Osteoblast (primary cell): Measurements from ENCODE around the gene ASTN2. TPM values are rescaled to one million over a fixed set of nuclear protein-coding genes. Genes with fewer than 3 reads are reported as not detected.

ENCODE experiments used
- DNase-seq: peaks from one replicate; pipeline ENCODE4 v3.0.0; 2011; ENCODE audit warnings: low spot score, mixed read lengths; ENCODE audit not compliant: insufficient read length; ENCODE audit errors: missing footprints
- H2AFZ ChIP-seq: 2 replicates; pipeline ENCODE4 v1.6.0; 2011; ENCODE audit warnings: mild to moderate bottlenecking, low read length
- H3K27ac ChIP-seq: 2 replicates; pipeline ENCODE4 v1.5.1; 2011; ENCODE audit warnings: mild to moderate bottlenecking, low read depth, low read length, moderate library complexity
- H3K27me3 ChIP-seq: 2 replicates; pipeline ENCODE4 v1.6.0; 2012; ENCODE audit warnings: mild to moderate bottlenecking, control low read depth, inconsistent platforms, low read length, moderate library complexity; ENCODE audit not compliant: insufficient read depth
- H3K36me3 ChIP-seq: 2 replicates; pipeline ENCODE4 v1.5.1; 2011; ENCODE audit warnings: mild to moderate bottlenecking, low read length, control low read depth, moderate library complexity; ENCODE audit not compliant: insufficient read depth
- H3K4me1 ChIP-seq: 2 replicates; pipeline ENCODE4 v1.5.1; 2011; ENCODE audit warnings: mild to moderate bottlenecking, low read length, control low read depth, moderate library complexity; ENCODE audit not compliant: insufficient read depth
- H3K4me2 ChIP-seq: 2 replicates; pipeline ENCODE4 v1.6.0; 2011; ENCODE audit warnings: mild to moderate bottlenecking, low read length; ENCODE audit not compliant: insufficient read depth
- H3K4me3 ChIP-seq: fragments of 200-600 bp; sonication (generic); 3 replicates; pipeline ENCODE4 v1.5.1; 2012; ENCODE audit warnings: mild to moderate bottlenecking, low read length, inconsistent platforms; ENCODE audit not compliant: insufficient read depth
- H3K79me2 ChIP-seq: 2 replicates; pipeline ENCODE4 v1.6.0; 2012; ENCODE audit warnings: mild to moderate bottlenecking, low read length, control low read depth, inconsistent platforms; ENCODE audit not compliant: insufficient read depth
- H3K9me3 ChIP-seq: 2 replicates; pipeline ENCODE4 v1.5.1; 2011; ENCODE audit warnings: low read depth, low read length, control low read depth
- H4K20me1 ChIP-seq: 2 replicates; pipeline ENCODE4 v1.6.0; 2012; ENCODE audit warnings: mild to moderate bottlenecking, low read length, control low read depth; ENCODE audit not compliant: insufficient read depth
- CTCF ChIP-seq: IDR thresholded peaks from 2 replicates; pipeline ENCODE4 v1.5.1; 2011; ENCODE audit warnings: mild to moderate bottlenecking, low read depth, low read length, moderate library complexity; ENCODE audit errors: extremely low read depth
- total RNA-seq: library from RNA; depleted of rRNA; stranded (reverse); fragments of >200 nt; gene quantifications from 2 replicates; pipeline ENCODE4 v1.2.3, GENCODE V29; 2012

ASTN2 gene
- total RNA-seq, 1 donor, result 4.7 TPM

- no peak overlapping the region for H3K4me3 ChIP-seq
- no peak for TF ChIP-seq CTCF
- H3K4me1 ChIP-seq, result peaks cover 13% of the 10 kb centered on the region
- no peaks in the 10 kb centered on the region for H3K27me3 ChIP-seq
- no peak overlapping the region for H3K4me2 ChIP-seq
- H3K9me3 ChIP-seq, result no peaks in the 10 kb centered on the region
- no peak for DNase-seq
- no peaks in the 10 kb centered on the region for H3K36me3 ChIP-seq
- no peak overlapping the region for H2AFZ ChIP-seq
- H3K79me2 ChIP-seq, result no peaks in the 10 kb centered on the region
- no peak overlapping the region for H3K27ac ChIP-seq
- H4K20me1 ChIP-seq, result no peaks in the 10 kb centered on the region
Observed at GRCh38 chr9:116490321-116490720, 924.5 kb downstream of the ASTN2 start.

DNA sequence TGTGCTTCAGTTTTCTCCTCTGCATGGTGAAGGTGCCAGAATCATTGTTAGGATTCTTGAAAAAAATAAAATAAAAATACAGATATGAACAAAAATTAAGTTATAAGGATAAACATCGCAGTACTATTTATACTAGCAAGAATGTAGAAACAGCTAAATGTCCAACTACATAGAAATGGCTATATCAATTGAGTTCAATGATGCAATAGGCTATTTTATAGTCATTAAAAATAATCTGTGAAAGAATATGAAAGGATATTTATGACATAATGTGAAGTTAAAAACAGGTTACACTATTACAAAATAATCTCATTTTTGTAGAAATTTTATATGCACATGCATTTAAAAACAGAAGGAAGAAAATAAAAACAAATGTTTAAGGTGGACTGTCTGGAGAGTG, 926.5 kb downstream of the ASTN2 start:
- Histone ChIP-seq H3K27ac (no peak overlapping the region), H3K79me2 (no peaks in the 10 kb centered on the region), H3K36me3 (no peaks in the 10 kb centered on the region), H4K20me1 (no peaks in the 10 kb centered on the region), H3K9me3 (no peaks in the 10 kb centered on the region), H3K4me3 (no peak overlapping the region), H3K27me3 (no peaks in the 10 kb centered on the region), H3K4me1 (peaks cover 10% of the 10 kb centered on the region), H3K4me2 (no peak overlapping the region), H2AFZ (no peak overlapping the region)
- DNase-seq, result no peak
- TF ChIP-seq CTCF, result no peak

GRCh38 chr9:116484492-116485061, 930.3 kb downstream of the ASTN2 start:
- no peak for DNase-seq
- no peaks in the 10 kb centered on the region for H3K4me1 ChIP-seq
- H3K36me3 ChIP-seq, result no peaks in the 10 kb centered on the region
- no peaks in the 10 kb centered on the region for H3K79me2 ChIP-seq
- no peaks in the 10 kb centered on the region for H3K27me3 ChIP-seq
- no peaks in the 10 kb centered on the region for H4K20me1 ChIP-seq
- no peak overlapping the region for H3K27ac ChIP-seq
- TF ChIP-seq CTCF, result no peak
- no peak overlapping the region for H3K4me2 ChIP-seq
- no peak overlapping the region for H2AFZ ChIP-seq
- H3K9me3 ChIP-seq, result no peaks in the 10 kb centered on the region
- H3K4me3 ChIP-seq, result no peak overlapping the region

DNA sequence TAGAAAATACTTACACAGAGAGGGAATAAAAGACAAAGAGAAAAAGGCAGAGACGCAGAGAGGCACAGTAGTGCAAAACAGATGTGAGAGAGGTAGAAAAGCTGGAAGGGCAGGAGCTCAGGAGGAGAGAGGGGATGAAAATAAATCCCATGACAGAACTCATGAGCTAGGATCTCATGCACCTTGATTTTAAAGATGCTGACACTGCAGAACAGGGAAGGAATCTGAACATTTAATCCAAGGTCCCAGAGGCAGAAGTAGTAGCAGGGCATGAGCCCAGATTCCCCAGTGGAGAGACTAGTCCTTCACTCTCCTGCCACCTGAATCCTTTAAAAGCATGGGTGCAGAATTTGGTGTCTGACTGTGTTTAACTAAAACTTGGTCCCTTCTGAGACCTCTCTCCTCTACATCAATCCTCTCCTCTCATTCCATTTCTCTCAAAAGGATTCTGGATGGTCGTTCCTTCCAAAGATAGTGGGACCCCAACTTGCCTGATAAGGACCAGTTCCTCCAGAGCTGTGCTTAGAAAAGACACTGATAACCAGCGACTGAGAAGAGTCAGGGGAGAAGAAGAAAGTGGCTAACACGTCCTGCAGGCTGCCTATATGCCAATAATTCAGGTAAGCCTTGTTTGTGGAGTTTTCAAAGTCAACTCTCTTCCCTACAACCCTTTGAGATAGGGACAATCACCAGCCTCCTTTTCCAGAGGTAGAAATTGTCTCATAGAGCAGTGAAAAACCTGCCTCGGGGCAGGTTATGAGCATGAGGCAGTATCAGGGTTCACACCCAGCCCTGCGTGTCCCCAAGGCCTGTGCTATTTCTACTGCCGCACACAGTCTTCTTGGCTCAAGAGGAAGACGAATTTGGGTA, 931.0 kb downstream of the ASTN2 start:
- Histone ChIP-seq H2AFZ (no peak overlapping the region), H3K4me2 (no peak overlapping the region), H3K27me3 (no peaks in the 10 kb centered on the region), H3K4me1 (no peaks in the 10 kb centered on the region), H3K27ac (no peak overlapping the region), H4K20me1 (no peaks in the 10 kb centered on the region), H3K9me3 (no peaks in the 10 kb centered on the region), H3K79me2 (no peaks in the 10 kb centered on the region), H3K36me3 (no peaks in the 10 kb centered on the region), H3K4me3 (no peak overlapping the region)
- TF ChIP-seq CTCF, result no peak
- DNase-seq, result peak; percentile 26
